Stimulated activated CD4-positive, alpha-beta T cell treated with anti-CD3 and anti-CD28 coated beads, TNF-alpha, amount 100 ng/mL, for 4 hours (primary cell): Measurements from ENCODE around the gene SMC3.

Experiments used
- DNase-seq, 3 experiments: peaks; one replicate each; pipeline ENCODE4 v3.0.0-alpha.2; 2020; ENCODE audit warnings: low read depth in 3 of 3

The SMC3 gene

DNA sequence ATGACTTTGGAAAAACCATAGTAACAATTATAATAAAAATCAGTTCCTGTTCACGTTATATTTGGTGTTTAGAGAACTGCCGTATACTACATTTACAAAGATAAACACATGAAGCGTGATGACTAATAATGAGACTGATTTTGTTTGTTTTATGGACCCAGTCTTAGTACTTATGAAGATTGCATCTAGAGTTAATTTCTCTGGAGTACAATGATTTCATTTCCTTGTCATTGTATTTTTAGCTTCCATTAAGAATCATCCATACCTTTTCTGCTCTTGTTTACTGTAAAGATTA lies 79.6 kb downstream of the SMC3 start:
- DNase-seq: no peak

DNA sequence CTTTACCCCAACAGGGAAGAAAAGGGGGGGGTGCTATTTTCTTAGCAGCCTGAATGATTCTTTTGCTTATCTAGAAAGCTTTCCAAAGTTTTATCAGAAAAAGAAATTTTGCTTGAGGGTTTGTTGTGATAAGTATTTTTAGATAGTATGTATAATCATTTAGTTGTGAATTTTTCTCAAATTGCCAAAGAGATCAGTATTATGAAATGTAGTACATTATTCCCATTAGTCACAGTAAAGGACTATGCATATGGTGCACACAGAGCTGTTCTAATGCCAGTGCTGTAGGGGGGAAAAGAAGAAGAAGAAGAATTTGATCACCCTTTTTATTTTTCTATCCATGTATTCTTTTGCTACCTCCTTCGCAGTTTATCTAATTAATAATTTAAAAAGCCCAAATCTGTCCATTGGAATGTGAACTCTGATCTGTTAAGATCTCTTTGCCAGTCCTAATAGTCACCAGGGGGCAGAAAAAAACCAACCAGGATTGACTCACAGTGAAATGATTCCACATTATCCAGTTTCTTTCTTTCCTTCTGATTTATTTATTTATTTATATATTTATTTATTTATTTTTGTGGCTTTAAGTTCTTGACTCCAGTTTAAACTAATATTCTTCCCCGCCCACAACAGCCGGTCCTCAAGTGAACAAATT lies 81.3 kb downstream of the SMC3 start:
- no peak for DNase-seq

DNA sequence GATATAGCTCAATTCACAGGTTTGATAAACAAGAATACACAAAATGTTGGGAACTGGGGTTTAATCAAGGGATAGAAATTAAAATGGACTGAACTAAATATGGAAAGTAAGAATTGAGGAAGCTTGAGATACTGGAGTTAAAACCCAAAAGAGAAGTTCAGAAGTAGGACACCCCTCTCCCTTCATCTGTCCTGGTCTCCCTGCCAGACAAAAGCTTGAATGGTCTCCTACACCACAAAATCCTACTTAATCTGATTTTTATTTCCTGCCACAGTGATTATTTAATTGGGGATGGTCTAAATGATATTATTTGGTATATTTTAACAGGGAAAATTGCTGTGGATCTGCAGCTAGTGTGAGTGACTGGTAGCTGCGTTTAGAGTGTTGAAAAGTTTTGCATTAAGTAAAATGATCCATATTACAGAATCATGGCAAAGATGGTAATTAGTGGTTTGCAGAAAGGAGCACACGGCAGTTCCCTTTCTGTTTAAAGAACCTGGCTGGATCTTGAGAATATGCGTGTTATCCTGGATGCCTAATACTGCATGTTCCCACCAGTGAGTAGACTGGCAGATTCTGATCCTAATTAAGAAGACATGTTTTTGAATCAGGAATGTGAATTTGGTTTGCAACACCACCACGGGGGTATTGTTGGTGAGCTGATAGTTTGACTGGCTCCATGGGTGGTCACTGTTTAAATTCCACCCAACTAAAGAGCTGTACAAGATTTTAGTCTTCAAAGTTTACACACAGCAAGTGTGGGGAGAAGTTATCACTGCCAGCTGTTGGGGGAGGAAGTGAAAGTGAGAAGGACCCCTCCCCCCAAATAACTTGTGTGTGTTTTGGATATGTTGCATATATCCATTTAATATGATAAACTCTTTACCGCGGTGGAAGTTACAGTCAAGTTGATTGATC lies 82.1 kb downstream of the SMC3 start:
- no peak for DNase-seq

DNA sequence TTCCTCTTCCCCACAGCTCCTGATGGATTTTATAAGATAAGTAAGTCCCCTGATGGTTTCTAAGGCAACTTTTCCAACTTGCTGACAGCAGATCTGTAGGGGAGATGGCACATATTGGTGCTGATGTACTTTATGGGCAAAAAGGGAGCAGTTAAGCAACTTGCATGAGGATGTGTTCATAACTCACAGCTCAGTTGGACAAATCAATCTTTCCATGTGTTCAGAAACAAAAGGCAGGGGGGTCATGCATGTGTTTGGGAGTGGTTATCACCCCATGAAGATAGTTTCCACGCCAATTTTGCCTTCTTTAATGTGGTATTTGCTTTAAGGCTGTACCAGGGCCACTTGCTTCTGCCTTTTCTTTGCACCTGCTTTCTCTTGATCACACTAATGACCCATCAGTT lies 82.8 kb downstream of the SMC3 start:
- no peak for DNase-seq

DNA sequence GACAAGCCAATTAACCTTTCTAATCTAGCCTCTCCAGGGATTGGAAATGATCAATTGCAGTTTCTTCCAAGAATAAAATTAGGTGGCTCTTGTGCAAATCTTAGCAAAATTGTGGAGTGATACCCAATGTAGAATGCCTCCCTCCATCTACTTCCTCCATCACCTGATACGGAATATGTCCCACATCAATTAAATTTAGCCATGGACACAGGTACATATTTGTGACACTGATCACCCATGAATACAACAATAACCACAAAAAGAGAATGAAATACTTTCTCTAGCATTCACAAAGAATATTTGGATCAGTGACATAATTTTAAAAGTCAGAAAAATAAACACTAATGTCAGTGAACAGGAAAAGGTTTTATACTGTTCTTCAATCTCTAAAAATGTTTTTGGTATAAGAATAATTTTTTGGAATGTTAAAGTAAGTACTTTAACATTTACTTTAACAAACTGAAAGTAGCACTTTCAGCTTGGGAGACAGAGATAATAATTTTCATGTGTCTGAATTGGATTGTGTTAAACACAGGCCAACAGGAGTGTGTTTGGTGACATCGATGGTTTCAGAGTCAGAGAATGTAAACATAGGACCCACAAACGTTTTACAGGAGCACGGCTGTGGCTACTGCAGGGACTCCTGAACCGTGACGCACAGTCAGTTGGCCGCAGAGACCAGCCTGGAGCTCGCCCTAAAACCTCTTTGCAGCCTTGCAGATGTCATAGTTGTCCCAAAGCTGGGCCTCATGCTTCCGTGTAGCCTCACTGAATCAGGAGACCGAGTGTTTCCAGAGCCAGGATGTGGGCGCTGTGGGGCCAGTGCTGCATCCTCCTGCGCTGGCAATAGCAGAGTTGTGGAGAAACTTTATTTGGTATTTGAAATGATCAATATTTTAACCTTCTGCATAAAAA lies 83.8 kb downstream of the SMC3 start:
- no peak for DNase-seq

DNA sequence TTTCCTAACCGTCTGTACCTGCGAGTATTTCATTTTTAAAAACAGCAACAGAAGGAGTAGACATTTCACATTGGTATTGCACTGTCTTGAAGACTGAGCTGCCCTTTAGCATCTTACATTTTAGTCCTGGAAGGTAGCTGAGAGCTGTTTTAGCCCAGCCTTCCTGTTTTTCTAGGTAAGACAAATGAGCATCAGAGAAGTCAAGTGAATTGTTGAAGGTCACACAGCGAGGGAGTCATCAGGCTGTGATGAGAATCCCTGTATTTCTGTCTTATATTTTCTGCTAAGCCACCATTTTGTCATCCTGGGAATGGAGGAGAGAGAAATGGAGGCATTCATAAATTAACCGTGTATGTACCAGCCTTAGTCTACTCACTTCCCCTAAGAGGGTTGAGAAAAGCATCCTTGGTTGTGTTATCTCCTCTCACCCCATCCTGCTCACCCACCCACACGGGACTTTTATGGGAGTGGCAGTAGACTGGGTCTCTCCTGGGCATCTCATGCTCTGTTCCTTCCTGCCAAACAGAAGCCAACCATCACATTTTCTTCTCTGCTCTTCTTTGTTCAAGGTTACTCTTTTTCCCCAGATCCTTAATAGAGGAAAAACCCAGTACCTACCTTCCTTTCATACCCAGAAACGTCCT lies 85.1 kb downstream of the SMC3 start:
- DNase-seq: no peak
